SIG-M5 treated with dmso at 0.1 percent for 504 hours (cell line): ENCODE results near the gene OR5H1.
"Not testable (repeated sequence)": the region's sequence is repeated elsewhere in the genome, so short reads cannot be mapped to it uniquely, and the experiment has no call there.

Source experiments
- DNase-seq: peaks from one replicate; lab custom pipeline; 2025; ENCODE audit not compliant: unreplicated experiment; lab: John Stamatoyannopoulos, UW

Gene OR5H1

DNA sequence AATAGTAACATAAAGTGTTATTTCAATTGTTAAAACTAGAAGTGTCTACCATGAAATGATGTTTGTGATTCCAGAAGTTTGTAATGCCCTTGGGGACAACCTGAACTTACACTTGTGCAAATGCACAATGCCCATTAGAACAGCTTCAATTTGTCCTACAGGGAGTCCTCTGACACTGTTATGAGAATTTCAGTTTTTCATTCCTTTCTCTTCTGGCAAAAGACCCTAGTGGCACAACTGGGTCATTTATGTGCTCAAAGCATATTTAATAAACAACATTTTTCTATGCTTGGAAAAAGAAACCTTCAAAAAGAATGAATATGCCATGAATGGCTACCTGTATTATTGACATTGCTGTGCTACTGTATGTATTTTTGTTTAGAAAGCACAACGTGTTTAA, at the start of gene OR5H1:
OR5H1 (plus strand) TSS at position 301 of the 400 bp plus-strand sequence. CDS start 1,977 bp downstream, outside the sequence.
- DNase-seq: no peak

DNA sequence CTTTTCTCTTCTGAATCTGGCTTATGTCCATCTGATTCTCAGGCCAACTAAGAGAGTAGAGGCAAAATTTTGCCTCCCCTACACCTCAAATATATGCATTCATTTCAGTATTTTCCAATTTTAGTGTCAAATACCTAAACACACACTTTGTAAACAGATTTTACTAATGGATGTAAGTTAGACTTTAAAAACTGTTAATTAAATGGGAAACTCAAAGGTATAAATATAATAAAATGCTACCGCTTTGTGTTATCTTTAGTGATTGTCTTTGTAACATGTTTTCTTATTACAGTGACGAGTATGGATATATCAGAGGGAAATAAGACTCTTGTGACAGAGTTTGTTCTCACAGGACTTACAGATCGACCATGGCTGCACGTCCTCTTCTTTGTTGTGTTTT, 43.6 kb upstream of the OR5H1 start, which contains the start of gene OR5AC2:
OR5AC2 (plus strand) TSS at position 301 of the 400 bp plus-strand sequence; CDS start at position 301, 0 bp downstream.
- DNase-seq: no peak

DNA sequence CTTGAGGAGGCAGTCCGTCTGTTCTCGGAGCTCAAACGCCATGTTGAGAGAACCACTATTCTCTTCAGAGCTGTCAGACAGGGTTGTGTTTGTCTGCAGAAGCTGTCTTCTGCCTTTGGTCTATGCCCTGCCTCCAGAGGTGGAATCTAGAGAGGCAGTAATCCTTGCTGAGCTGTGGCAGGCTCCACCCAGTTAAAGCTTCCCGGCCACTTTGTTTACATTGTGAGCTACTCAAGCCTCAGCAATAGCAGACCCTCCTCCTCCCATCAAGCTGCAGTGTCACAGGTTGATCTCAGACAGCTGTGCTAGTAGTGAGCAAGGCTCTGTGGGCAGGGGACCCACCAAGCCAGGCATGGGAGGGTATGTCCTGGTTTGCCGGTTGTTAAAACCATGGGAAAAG, 34.6 kb upstream of the OR5H1 start:
- DNase-seq: no peak

DNA sequence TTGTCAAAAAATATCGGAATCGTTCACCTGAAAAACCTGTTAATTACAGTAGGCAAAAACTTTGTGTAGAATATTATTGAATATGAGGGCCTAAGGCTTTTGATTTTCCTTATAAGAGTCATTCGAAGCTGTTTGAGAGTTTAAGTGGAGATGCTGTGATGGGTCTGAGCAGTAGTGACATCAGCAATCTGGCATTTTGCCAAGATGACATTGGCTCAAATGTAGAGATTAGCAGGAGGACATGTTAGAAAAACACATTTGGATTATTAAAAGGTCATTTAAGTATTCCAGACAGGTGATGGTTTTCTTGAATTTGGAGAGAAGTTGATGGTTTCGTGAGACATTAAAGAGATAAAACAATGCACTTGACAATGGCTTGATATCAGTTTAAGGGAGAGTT, 30.7 kb upstream of the OR5H1 start:
- DNase-seq: no peak

GRCh38 chr3:98108162-98108561, 22.4 kb upstream of the OR5H1 start:
- no peak for DNase-seq

DNA sequence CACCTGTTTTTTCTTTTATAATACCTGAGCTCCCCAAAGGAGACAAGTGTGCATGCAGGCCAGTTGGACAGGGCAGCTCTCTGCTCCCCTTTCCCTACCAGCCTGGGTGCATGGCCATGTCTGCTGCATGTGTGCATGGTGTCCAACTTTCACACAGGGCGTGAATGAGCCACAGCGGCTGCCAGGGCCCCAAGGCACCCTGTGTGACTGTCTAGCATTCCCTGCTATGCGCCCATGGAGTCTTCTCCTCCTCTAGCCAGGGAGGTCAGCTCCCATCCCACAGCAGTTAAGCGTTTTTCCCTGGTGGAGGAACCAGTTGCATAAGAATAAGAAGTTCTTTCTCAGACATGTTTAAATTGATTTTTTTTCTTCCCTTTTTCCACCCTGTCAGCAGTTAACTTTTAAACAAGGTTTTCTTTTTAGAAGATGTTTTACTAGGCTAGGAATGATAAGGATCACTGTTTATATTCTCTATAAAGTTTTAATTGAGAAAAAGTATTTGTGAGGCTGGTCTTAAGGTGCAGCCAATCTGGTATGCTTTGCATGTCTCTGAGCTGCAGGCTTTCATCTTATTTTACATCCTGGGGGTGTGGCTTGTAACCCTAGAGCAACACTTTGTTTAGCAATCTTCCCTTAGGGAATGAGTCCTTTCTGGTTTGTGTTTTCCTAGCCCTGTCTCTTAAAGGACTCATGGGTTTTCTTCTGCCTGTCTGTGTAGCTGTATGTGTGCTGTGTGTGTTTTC, 20.5 kb upstream of the OR5H1 start:
- DNase-seq: no peak

- DNase-seq: no peak
These were observed 20.0 kb upstream of the OR5H1 start for GRCh38 chr3:98110550-98110908.

DNA sequence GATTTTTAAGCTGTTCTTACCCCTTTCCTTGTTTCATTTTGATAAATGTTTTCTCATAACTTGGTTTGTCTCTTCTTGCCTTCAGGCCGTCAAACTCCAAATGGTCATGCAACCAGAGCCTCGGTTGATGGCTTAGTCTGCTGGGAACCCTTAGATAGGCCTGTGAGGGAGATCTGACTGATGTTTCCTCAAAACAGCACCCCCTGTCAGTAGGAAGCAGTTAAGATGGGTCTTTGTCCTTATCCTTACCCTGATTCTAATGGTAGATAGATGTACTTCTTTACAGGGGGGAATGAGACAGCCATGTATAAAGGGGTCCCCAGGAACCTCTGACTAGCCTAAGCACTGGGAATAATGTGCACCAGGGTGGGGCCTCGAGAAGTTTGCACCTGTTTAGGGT, 16.3 kb upstream of the OR5H1 start:
- DNase-seq: no peak

- no peak for DNase-seq
These were observed 14.8 kb upstream of the OR5H1 start for GRCh38 chr3:98115717-98116116.

DNA sequence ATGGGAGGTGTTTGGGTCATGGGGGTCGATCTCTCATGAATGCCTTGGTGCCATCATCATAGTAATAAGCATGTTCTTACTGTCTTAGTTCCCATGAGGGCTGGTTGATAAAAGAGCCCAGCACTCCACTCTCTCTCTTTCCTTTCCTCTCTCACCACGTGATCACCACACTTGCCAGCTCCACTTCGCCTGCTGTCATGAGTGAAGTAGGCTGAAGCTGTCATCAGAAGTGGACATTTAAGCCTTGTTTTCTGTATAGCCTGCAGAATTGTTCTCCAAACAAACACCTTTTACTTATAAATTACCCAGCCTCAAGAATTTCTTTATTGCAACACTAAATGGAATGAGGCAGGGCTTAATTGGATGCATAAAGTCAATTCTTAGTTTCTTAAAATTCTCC, 6.1 kb downstream of the OR5H1 start:
- DNase-seq: no peak

DNA sequence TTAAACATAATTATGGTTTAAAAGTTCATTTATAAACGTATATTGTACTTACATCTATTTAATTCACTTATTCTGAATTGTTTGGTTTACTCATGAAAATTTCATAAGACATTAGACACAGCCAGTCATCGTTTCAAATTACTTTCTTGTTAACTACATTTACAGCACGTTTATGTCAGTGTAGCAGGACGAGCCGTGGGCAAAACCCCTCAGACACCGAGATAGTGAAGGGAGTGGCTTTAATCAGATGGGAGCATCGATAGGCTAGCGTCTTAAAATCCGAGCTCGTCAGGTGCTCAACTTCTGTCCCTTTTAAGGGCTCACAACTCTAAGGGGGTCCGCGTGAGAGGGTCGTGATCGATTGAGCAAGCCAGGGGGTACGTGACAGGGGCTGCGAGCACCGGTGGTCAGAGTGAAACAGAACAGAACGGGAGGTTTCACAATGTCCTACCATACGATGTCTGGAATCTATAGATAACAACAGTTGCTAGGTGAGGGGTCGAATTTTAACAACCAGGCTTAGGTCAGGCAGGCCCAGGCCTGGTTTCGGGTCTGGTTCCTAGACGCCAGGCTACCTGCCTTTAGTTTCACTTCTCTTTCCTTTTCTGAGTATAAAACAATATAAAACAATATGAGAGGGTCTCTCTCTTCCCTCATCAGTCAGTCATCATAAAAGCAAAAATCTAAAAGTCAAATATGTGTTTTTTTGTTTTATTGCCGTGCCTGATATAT, 7.5 kb downstream of the OR5H1 start:
- not testable (repeated sequence) for DNase-seq

DNA sequence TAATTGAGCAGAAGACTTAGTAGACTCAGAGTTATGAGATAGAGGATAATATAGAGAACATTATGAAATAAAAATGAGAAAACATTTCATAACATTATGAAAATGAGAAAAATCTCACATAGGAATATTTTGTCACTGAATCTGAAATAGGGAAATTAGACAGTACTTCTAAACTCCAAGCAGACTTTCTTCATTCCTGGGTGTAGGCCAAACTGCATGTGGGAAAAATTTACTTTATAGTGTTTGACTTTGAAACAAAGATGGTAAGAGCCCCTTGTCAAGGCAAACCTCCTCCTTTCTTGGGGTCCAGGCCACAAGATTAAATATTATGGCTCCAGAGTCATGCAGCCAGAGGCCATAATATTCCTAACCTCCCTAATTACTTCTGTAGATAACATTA, 10.0 kb downstream of the OR5H1 start:
- DNase-seq: no peak

DNA sequence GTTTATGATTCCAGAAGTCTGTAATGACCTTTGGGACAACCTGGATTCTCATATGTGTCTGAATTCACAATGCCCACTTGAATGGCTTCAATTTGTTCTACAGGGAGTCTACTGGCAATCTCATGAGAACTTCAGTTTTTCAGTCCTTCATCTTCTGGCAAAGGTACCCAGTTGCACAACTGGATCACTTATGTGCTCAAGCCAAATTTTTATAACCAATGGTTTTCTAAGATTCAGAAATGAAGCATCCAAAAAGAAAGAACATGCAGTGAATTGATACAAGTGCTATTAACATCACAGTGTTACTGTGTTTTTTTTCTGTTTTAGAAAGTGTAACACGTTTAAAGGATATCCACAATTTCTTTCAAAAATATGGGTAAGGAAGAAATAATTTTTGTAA, 16.7 kb downstream of the OR5H1 start, which contains the start of gene OR5H14:
OR5H14 (plus strand) TSS at position 301 of the 400 bp plus-strand sequence. CDS start 1,907 bp downstream, outside the sequence.
- DNase-seq: no peak

DNA sequence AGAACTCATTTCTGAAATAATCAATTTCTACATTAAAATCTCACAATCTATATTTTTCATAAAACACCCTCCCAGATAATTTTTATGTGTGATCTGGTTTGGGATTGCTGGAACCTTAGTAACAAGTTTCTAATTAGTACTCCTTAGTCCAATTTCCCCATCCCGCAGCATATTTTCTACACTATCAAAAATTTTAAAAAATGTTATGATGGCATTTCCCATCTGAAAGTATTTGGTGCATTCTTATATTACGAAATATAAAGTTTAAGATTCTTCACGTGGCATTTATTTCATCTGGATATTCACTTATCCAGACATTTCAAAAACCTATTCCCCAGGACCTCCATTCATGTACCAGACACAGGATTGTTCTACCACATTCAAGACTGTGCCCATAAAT, 18.2 kb downstream of the OR5H1 start:
- DNase-seq: no peak

DNA sequence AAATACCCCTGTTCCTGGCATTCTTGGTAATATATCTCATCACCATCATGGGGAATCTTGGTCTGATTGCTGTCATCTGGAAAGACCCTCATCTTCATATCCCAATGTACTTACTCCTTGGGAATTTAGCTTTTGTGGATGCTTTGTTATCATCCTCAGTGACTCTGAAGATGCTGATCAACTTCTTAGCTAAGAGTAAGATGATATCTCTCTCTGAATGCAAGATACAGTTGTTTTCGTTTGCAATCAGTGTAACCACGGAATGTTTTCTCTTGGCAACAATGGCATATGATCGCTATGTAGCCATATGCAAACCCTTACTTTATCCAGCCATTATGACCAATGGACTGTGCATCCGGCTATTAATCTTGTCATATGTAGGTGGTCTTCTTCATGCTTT, 18.9 kb downstream of the OR5H1 start:
- DNase-seq: not testable (repeated sequence)

DNA sequence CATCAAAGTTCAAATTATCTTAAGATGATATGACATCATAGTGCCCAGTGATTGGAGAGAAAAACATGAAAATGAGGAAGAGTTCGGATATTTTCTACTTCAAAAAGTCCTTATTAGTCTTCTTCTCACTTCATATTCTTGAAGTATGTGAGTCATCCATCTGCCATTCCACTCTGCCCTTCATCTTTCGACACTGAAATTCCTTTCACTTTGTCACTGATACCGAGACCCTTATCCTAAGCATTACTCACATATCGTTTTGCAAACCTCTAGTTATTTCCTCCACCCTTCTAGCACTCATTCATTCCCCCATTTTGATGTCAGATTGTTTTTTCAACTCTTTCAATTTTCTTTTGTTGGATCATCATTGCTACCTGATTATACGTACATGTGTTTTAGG, 20.7 kb downstream of the OR5H1 start:
- peak; percentile 5 for DNase-seq

DNA sequence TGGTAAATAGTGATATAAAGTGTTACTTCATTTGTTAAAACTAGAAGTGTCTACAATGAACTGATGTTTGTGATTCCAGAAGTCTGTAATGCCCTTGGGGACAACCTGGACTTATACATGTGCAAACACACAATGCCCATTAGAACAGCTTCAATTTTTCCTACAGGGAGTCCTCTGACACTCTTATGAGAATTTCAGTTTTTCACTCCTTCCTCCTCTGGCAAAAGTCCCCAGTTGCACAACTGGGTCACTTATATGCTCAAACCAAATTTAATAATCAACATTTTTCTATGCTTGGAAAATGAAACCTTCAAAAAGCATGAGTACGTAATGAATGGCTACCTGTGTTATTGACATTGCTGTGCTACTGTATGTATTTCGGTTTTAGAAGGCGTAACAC, 35.9 kb downstream of the OR5H1 start, which contains the start of gene OR5H15:
OR5H15 (plus strand) TSS at position 301 of the 400 bp plus-strand sequence. CDS start 2,004 bp downstream, outside the sequence.
- no peak for DNase-seq

- peak; percentile 53 for DNase-seq
These were observed 40.5 kb downstream of the OR5H1 start for GRCh38 chr3:98171071-98171470.

DNA sequence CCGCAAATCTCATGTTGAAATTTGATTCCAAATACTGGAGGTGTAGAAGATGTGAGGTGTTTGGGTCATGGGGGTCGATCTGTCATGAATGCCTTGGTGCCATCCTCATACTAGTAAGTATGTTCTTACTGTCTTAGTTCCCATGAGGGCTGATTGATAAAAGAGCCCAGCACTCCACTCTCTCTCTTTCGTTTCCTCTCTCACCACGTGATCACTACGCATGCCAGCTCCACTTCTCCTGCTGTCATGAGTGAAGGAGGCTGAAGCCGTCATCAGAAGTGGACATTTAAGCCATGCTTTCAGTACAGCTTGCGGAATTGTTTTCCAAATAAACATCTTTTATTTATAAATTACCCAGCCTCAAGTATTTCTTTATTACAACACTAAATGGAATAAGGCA, 42.1 kb downstream of the OR5H1 start:
- no peak for DNase-seq

- peak; percentile 77 for DNase-seq
These were observed 49.9 kb downstream of the OR5H1 start for GRCh38 chr3:98180319-98180890.

DNA sequence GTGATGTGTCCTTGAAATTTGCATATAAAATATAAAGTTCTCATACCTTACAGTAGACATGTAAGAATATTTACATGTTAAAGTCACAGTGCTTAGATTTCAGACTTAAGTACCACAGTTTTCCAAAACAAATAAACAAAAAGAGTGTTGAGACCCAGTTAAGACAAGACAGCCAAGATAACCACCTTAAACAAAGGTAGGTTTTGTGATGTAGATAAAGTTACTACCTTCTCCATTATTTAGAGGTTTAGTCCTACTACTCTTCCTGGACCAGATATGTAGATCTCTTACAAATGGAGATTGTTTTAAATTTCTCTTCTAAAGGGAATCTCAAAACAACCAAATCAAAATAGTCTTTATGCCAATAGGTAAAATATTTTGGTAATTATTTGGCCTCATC, 51.7 kb downstream of the OR5H1 start:
- no peak for DNase-seq

DNA sequence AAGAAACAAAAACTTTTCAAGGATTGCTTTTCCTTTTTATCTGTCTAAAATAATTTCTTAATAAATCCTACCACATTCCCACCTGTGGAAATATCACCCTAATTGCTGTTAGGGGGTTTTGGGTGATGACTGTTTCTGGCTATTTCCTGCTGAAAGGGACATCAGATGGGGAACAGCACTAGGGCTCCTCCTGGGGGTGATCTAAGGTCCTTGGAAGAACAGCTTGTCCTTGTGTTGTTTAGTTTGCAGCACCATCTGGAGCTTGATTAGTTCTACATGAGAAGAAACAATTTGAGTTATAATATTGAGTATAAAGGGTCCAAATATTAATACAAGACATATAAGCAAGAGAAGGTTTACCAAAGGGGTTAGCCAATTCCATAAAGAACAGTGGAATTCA, 54.7 kb downstream of the OR5H1 start:
- no peak for DNase-seq
